ENCODE measurements around the gene CHTF8.
A peak's percentile ranks its signal among the peaks of the same experiment; 100 is the strongest.

Gene CHTF8

GRCh38 chr16:69095193-69095592 is 37.2 kb downstream of the CHTF8 start:
- Mint-ChIP-seq H3K27ac (no peak overlapping the region), H3K4me1 (no peaks in the 10 kb centered on the region), H3K27me3 (peaks cover 1% of the 10 kb centered on the region), H3K36me3 (no peaks in the 10 kb centered on the region), H3K9me3 (no peaks in the 10 kb centered on the region), H3K4me3 (no peak overlapping the region)
- DNase-seq (ENCODE audit: low spot score in 2 of 2) (no peak), ATAC-seq (ENCODE audit: low read depth) (no peak)

GRCh38 chr16:69094501-69094900 is 37.9 kb downstream of the CHTF8 start:
- Mint-ChIP-seq H3K4me1 (no peaks in the 10 kb centered on the region), H3K27me3 (peaks cover 1% of the 10 kb centered on the region), H3K36me3 (no peaks in the 10 kb centered on the region), H3K27ac (no peak overlapping the region), H3K9me3 (no peaks in the 10 kb centered on the region), H3K4me3 (no peak overlapping the region)
- DNase-seq (ENCODE audit: low spot score in 2 of 2) (no peak), ATAC-seq (ENCODE audit: low read depth) (no peak)

GRCh38 chr16:69093974-69094373 is 38.4 kb downstream of the CHTF8 start:
- no peak for DNase-seq (ENCODE audit: low spot score in 2 of 2)
- Mint-ChIP-seq H3K4me1 (no peaks in the 10 kb centered on the region), H3K27ac (no peak overlapping the region), H3K9me3 (no peaks in the 10 kb centered on the region), H3K36me3 (no peaks in the 10 kb centered on the region), H3K4me3 (no peak overlapping the region), H3K27me3 (peaks cover 1% of the 10 kb centered on the region)
- no peak for ATAC-seq (ENCODE audit: low read depth)

- peaks cover 13% of the 10 kb centered on the region for H3K36me3 Mint-ChIP-seq
- no peak for ATAC-seq (ENCODE audit: low read depth)
- H3K4me3 Mint-ChIP-seq, result no peak overlapping the region
Measured at GRCh38 chr16:69089091-69089910, 43.1 kb downstream of the CHTF8 start.

GRCh38 chr16:69088684-69089083 is 43.7 kb downstream of the CHTF8 start:
- DNase-seq (ENCODE audit: low spot score in 2 of 2) (no peak), ATAC-seq (ENCODE audit: low read depth) (no peak)
- Mint-ChIP-seq H3K4me1 (no peaks in the 10 kb centered on the region), H3K27ac (no peak overlapping the region), H3K27me3 (no peaks in the 10 kb centered on the region), H3K36me3 (peaks cover 18% of the 10 kb centered on the region), H3K9me3 (no peaks in the 10 kb centered on the region), H3K4me3 (no peak overlapping the region)

More at GRCh38 chr16:69089091-69089910, 43.1 kb downstream of the CHTF8 start:
- Mint-ChIP-seq H3K27me3 (no peaks in the 10 kb centered on the region), H3K27ac (no peak overlapping the region), H3K4me1 (no peaks in the 10 kb centered on the region), H3K9me3 (no peaks in the 10 kb centered on the region)
- DNase-seq (ENCODE audit: low spot score in 2 of 2), result no peak

GRCh38 chr16:69087161-69087581 is 45.2 kb downstream of the CHTF8 start:
- Mint-ChIP-seq H3K36me3 (peaks cover 22% of the 10 kb centered on the region), H3K4me1 (no peaks in the 10 kb centered on the region), H3K27me3 (no peaks in the 10 kb centered on the region), H3K4me3 (no peak overlapping the region), H3K9me3 (no peaks in the 10 kb centered on the region), H3K27ac (no peak overlapping the region)
- DNase-seq (ENCODE audit: low spot score in 2 of 2) (no peak), ATAC-seq (ENCODE audit: low read depth) (no peak)

- Mint-ChIP-seq H3K4me1 (no peaks in the 10 kb centered on the region), H3K4me3 (no peak overlapping the region), H3K27ac (peak overlapping the region; percentile 31), H3K27me3 (no peaks in the 10 kb centered on the region), H3K9me3 (no peaks in the 10 kb centered on the region), H3K36me3 (peaks cover 22% of the 10 kb centered on the region)
- ATAC-seq (ENCODE audit: low read depth), result no peak
- DNase-seq (ENCODE audit: low spot score in 2 of 2), result no peak
Measured at GRCh38 chr16:69085032-69085695, 47.2 kb downstream of the CHTF8 start.

- H3K36me3 Mint-ChIP-seq, result peaks cover 22% of the 10 kb centered on the region
- no peak overlapping the region for H3K4me3 Mint-ChIP-seq
- H3K4me1 Mint-ChIP-seq, result no peaks in the 10 kb centered on the region
- no peak for DNase-seq (ENCODE audit: low spot score in 2 of 2)
- no peak for ATAC-seq (ENCODE audit: low read depth)
- H3K27me3 Mint-ChIP-seq, result no peaks in the 10 kb centered on the region
- H3K27ac Mint-ChIP-seq, result no peak overlapping the region
- no peaks in the 10 kb centered on the region for H3K9me3 Mint-ChIP-seq
Measured at GRCh38 chr16:69084289-69084688, 48.1 kb downstream of the CHTF8 start.

GRCh38 chr16:69083306-69083941 is 49.0 kb downstream of the CHTF8 start:
- Mint-ChIP-seq H3K27me3 (no peaks in the 10 kb centered on the region), H3K4me3 (no peak overlapping the region), H3K4me1 (no peaks in the 10 kb centered on the region), H3K36me3 (peaks cover 23% of the 10 kb centered on the region), H3K9me3 (no peaks in the 10 kb centered on the region), H3K27ac (no peak overlapping the region)
- DNase-seq (ENCODE audit: low spot score in 2 of 2) (no peak), ATAC-seq (ENCODE audit: low read depth) (no peak)

- ATAC-seq (ENCODE audit: low read depth), result no peak
- H3K36me3 Mint-ChIP-seq, result peaks cover 17% of the 10 kb centered on the region
- no peak overlapping the region for H3K27ac Mint-ChIP-seq
- no peaks in the 10 kb centered on the region for H3K9me3 Mint-ChIP-seq
- no peaks in the 10 kb centered on the region for H3K27me3 Mint-ChIP-seq
- no peak overlapping the region for H3K4me3 Mint-ChIP-seq
- no peak for DNase-seq (ENCODE audit: low spot score in 2 of 2)
- H3K4me1 Mint-ChIP-seq, result no peaks in the 10 kb centered on the region
Measured at GRCh38 chr16:69079697-69080096, 52.7 kb downstream of the CHTF8 start.

GRCh38 chr16:69078073-69078472 is 54.3 kb downstream of the CHTF8 start:
- DNase-seq (ENCODE audit: low spot score in 2 of 2) (no peak), ATAC-seq (ENCODE audit: low read depth) (no peak)
- no peaks in the 10 kb centered on the region for H3K9me3 Mint-ChIP-seq

GRCh38 chr16:69077251-69077650 is 55.1 kb downstream of the CHTF8 start:
- peaks cover 8% of the 10 kb centered on the region for H3K36me3 Mint-ChIP-seq
- no peaks in the 10 kb centered on the region for H3K27me3 Mint-ChIP-seq
- DNase-seq (ENCODE audit: low spot score in 2 of 2) (no peak), ATAC-seq (ENCODE audit: low read depth) (no peak)
- H3K9me3 Mint-ChIP-seq, result no peaks in the 10 kb centered on the region
- no peaks in the 10 kb centered on the region for H3K4me1 Mint-ChIP-seq
- no peak overlapping the region for H3K27ac Mint-ChIP-seq
- no peak overlapping the region for H3K4me3 Mint-ChIP-seq

More at GRCh38 chr16:69078073-69078472, 54.3 kb downstream of the CHTF8 start:
- Mint-ChIP-seq H3K4me3 (no peak overlapping the region), H3K36me3 (peaks cover 9% of the 10 kb centered on the region), H3K27me3 (no peaks in the 10 kb centered on the region), H3K4me1 (no peaks in the 10 kb centered on the region), H3K27ac (no peak overlapping the region)

- ATAC-seq (ENCODE audit: low read depth) (no peak), DNase-seq (ENCODE audit: low spot score in 2 of 2) (no peak)
- Mint-ChIP-seq H3K4me3 (no peak overlapping the region), H3K27me3 (no peaks in the 10 kb centered on the region), H3K9me3 (no peaks in the 10 kb centered on the region), H3K27ac (no peak overlapping the region), H3K4me1 (peaks cover 2% of the 10 kb centered on the region), H3K36me3 (peaks cover 7% of the 10 kb centered on the region)
Measured at GRCh38 chr16:69073181-69073702, 59.1 kb downstream of the CHTF8 start.

- Mint-ChIP-seq H3K9me3 (no peaks in the 10 kb centered on the region), H3K27me3 (no peaks in the 10 kb centered on the region), H3K27ac (no peak overlapping the region), H3K4me1 (peaks cover 2% of the 10 kb centered on the region), H3K4me3 (no peak overlapping the region), H3K36me3 (peaks cover 7% of the 10 kb centered on the region)
- ATAC-seq (ENCODE audit: low read depth) (no peak), DNase-seq (ENCODE audit: low spot score in 2 of 2) (no peak)
Measured at GRCh38 chr16:69072640-69072974, 59.8 kb downstream of the CHTF8 start.

Data from memory B cell (primary cell).